GM18505 (cell line): ENCODE measurements around the gene DDX42.
A peak's percentile ranks its signal among the peaks of the same experiment; 100 is the strongest.

Source experiments
- ATAC-seq: cut with Tn5 transposase; IDR thresholded peaks from one replicate; pipeline ENCODE4 v1.9.1; 2021; ENCODE audit not compliant: unreplicated experiment
- POLR2A ChIP-seq: IDR thresholded peaks from 4 replicates; pipeline ENCODE4 v1.6.1; 2011; ENCODE audit warnings: borderline replicate concordance; ENCODE audit not compliant: insufficient read depth, insufficient read length; ENCODE audit errors: extremely low read depth

DDX42 gene

DNA sequence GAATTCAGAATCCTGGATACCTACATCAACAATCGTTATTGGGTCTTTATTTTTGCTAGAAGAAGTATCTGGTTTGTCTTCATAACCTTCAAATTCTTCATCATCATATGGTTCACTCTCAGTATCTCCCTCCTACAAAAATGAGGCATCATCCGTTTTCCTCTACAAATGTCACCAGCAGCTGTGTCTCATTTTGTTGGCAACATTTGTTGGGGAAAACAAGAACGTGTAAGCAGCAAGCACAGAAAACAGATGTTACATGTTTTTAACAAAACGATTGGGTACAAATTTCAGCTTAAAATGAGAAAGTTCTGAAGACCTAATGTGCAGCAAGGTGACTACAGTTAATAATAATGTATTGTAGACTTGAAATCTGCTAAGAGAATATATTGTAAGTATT lies 9.3 kb upstream of the DDX42 start:
- ATAC-seq, result no peak
- TF ChIP-seq POLR2A, result no peak

DNA sequence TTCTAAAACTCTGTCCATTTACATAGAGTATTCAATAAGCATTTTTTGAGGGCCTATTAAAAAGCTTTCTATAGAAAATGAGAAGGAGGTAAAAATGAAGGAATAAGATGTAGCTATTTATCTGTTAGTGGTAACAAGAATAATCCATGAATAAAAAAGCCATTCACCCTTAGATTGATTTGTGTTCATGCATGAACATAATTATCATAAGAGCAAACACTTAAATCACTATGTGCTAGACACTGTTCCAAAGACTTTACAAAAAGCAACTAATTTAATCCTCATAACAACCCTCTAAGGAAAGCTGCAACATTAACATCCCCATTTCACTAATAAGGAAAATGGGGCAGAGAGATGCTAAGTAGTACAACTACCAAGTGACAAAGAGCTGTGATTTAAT lies 7.2 kb upstream of the DDX42 start:
- ATAC-seq, result no peak
- no peak for TF ChIP-seq POLR2A

DNA sequence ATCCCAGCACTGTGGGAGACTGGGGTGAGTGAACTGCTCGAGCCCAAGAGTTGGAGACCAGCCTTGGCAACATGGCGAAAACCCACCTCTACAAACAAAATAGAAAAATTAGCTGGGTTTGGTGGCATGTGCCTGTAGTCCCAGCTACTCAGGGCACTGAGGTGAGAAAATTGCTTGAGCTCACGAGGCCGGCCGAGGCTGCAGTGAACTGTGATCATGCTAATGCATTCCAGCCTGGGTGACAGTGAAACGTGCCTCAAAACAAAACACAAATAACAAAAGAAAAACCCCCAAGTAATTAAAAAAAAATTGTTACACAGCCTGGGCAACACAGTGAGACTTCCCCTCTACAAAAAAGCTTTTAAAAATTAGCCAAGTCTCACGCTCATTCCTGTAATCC lies 5.5 kb upstream of the DDX42 start:
- ATAC-seq, result no peak
- no peak for TF ChIP-seq POLR2A

DNA sequence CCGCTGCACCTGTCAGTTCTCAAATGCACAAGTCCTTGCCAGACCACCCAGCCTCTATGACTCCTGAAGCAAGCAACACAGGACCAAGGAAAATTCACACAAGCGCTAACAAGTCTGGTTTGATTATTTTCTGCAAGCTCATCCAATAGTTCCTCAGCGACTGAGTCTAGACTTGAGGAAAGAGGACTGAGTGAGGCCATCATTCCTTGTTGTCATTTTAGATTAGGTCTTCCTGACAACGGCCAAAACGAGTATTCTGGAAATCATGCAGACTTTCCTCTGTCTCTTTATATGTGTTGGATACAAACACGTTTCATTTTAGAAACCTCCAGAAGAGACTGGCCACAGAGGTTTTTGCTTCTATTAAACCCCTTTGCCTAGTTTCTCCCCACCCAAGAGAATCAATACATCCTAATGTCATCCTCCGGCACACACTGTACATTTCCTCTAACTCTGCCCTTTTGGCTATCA lies 1.1 kb upstream of the DDX42 start:
- TF ChIP-seq POLR2A, result no peak
- ATAC-seq, result no peak

DNA sequence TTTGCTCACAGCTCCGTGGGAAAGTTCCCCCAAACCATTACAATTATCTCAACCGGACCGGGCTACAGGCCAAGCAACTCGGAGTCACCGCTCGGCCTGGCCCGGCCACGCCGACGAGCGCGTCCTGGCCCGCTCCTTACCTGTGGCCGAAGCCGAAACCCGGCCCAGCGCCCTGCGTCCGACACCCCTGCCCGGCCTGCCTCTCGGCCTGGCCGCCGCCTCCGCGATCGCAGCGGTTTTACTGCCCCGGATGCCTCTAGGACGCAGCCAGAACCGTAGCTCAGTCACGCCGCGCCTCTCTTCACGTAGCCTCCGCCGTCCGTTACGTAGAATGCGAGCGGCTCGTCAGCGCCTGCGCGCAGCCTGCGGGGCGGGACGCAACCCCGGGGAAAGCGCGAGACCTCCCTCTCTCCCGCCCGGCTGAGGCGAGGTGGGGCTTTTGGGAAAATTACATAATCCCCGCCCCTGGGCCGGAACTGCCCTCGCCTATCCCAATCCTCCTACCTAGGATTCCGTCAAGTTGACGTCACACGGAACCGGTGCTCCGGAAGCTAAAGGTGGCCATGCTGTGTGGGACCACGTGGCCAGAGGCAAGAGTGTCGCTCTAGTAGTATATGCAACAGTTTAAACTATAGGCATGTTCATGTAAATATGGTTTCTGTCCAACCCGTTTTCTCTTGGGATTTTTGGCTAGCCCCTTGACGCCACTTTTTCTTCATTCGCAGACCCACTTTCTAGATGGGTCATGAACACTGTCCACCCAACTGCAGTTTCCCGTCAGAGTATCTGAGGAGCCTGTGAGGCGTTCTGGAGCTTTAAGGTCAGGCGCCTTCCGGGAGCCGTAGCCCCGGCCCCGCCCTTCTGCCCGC lies 464 bp upstream of the DDX42 start, which contains the start of gene CCDC47:
Gene CCDC47 (minus strand): TSS at position 326 of the 869 bp plus-strand sequence. CDS start 7,422 bp downstream, outside the sequence.
- peak; percentile 97 for TF ChIP-seq POLR2A
- peak; percentile 77 for ATAC-seq

DNA sequence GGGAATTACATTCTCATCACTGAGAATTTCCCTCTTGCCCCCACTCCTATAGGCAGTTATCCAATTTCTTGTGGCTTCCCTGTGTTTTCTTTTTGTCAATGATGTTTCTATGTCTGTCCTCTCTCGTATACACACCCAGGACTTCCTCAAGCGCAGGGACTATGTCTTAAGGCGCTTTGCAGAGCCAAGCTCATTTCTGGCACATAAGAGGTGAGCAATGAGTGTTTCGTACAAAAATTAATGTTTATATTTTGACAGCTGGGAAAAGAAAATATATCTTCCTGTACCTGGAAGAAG lies 947 bp downstream of the DDX42 start:
- ATAC-seq, result no peak
- TF ChIP-seq POLR2A, result no peak

DNA sequence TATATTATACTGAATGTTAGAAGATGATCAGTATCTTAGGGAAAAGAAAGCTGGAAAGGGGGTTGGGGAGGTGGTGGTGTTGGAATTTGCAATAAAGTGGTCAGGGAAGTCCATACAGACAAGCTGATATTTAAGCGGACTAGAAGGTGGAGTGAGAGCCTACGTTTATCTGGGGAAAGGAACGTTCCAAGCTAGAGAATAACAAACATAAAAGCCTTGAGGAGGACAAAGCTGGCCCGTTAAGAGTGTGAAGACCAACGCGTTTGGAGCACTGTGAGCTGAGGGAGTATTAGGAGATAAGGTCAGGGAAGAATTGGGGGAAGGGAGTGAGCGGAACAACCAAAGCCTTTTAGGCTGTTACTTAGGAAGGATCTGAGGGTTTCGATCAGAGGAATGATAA lies 1.4 kb downstream of the DDX42 start:
- no peak for ATAC-seq
- TF ChIP-seq POLR2A, result no peak

DNA sequence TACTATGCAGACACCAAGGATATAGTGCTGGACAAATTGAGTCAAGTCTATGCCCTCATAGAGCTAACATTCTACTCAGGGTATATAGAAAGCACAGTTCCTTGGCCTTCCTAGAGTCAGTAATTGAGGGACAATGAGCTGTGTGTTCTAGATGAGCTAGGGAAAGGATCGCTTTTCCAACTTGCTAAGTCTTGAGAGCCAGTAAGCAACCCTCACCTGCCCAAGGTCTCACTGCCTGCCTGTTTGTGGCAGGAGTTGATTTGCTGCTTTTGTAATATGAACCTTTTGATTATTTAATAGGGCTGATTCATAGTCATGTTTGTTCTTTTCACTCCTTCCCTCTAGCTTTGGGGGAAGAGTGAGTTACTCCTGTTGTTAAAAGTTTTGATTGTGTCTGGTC lies 6.5 kb downstream of the DDX42 start:
- ATAC-seq, result no peak
- TF ChIP-seq POLR2A, result no peak

DNA sequence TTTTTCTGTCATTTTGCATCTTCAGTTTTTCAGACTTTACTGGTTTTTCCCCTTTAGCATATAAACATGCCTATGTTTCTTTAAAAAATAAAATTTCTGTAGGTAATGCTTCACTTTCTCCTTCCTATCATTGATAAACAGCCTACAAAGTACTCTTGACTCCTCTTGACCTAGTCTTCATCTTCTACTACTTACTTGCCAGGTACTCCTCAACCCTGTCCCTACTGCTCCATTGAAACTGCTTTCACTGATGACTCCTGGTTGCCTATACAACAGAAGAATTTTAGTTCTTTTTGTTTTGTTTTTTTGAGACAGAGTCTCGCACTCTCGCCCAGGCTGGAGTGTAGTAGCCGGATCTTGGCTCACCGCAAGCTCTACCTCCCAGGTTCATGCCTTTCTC lies 7.0 kb downstream of the DDX42 start:
- TF ChIP-seq POLR2A, result no peak
- ATAC-seq, result no peak

DNA sequence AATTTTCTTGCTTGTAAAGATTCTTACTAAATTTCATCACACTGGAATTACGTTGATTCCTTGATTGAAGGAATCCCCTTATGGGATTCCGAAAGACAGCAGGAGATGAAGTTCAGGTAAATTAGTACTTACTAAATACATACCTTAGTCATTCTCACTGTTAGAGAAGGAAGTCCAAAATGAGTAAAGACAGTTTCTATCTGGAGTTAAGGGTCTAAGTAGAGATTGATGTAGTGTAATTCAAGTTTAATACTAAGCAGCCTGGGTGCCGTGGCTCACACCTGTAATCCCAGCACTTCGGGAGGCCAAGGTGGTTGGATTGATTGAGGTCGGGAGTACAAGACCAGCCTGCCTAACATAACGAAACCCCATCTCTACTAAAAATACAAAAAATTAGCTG lies 9.6 kb downstream of the DDX42 start:
- no peak for TF ChIP-seq POLR2A
- ATAC-seq, result no peak

DNA sequence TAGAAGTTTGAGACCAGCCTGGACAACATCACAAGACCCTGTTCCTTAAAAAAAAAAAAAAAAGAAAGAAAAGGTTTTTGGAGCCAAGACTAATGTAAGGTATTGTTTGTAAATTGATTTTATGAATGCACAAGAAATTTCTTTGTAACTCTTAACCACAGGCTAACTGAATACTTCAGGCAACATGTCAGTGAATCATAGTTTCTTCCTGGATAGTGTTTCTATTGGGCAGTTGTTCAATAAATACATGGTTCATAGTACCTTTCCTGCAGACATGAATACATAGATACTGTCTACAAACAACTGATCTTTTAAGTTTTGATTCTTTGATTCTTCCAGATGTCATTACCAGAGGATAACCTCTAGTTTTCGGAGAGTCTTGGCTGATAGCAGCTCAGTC lies 11.6 kb downstream of the DDX42 start:
- no peak for TF ChIP-seq POLR2A
- no peak for ATAC-seq

DNA sequence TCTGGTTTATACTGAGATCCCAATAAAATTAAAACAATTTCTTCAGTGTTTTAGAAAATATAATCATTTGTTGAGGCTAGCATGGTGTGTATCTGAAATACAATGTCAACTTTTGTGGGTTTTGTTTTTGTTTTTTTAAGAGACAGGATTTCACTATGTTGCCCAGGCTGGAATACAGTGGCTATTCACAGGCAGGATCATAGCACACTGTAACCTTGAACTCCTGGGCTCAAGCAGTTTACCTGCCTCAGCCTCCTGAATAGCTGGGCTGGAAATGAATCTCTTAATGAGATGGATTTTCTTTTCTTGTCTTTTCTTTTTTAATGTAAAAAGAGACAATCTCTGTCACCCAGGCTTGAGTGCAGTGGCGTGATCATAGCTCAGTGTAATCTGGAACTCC lies 12.1 kb downstream of the DDX42 start:
- ATAC-seq, result no peak
- TF ChIP-seq POLR2A, result no peak

DNA sequence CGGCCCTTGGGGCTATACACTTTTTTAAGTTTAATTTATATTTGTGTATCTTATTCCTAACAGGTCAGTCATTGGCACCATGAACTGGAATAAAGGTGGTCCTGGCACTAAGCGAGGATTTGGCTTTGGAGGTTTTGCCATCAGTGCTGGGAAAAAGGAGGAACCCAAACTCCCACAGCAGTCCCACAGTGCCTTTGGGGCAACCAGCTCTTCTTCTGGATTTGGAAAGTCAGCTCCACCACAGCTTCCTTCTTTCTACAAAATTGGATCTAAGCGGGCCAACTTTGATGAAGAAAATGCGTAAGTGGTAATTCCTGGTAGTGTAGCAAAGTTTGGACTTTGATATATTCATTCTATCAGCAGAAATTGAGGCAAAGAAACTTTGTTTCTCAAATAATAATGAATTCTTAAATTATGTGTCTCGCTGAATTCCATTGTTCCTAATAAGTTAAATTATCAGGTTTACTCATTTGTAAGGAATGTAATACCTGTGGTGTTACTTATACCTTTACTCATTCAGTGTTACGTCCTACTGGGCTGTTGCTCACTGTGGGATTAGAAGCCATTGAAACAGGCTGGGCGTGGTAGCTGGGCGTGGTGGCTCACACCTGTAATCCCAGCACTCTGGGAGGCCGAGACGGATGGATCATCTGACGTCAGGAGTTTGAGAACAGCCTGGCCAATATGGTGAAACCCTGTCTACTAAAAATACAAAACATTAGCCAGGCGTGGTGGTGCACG lies 13.2 kb downstream of the DDX42 start:
- ATAC-seq, result no peak
- TF ChIP-seq POLR2A, result no peak

DNA sequence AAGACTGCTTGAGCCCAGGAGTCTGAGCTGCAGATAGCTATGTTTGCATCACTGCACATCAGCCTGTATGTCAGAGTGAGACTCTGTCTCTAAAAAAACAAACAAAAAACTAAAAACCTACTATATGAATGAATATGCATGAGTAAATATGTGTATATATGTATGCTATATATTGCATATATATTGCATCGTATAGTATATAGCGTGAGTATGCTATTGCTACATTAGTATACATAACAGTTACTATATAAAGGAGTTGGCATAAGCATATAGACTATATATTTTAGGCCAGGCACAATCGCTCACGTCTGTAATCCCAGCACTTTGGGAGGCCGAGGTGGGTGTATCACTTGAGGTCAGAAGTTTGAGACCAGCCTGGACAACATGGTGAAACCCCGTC lies 16.1 kb downstream of the DDX42 start:
- ATAC-seq, result no peak
- TF ChIP-seq POLR2A, result no peak
